Colon (tissue), 2 donors: ENCODE measurements around the gene SERPINH1.

Source experiments
- FAIRE-seq: peaks from 2 replicates; lab custom pipeline; 2012; peaks lifted over from hg19 to GRCh38; lab: Jason Lieb, UNC
- donor health status: control.
- donor health status: control.

The SERPINH1 gene

GRCh38 chr11:75532200-75533048 is 29.6 kb upstream of the SERPINH1 start:
- FAIRE-seq: no peak

- no peak for FAIRE-seq
Observed at GRCh38 chr11:75533896-75534258, 28.2 kb upstream of the SERPINH1 start.

- FAIRE-seq: no peak
Observed at GRCh38 chr11:75534259-75535069, 27.6 kb upstream of the SERPINH1 start.

- no peak for FAIRE-seq
Observed at GRCh38 chr11:75535071-75535470, 27.0 kb upstream of the SERPINH1 start.

GRCh38 chr11:75536786-75537641 is 25.0 kb upstream of the SERPINH1 start:
- FAIRE-seq: no peak

GRCh38 chr11:75537740-75538139 is 24.3 kb upstream of the SERPINH1 start:
- FAIRE-seq: no peak

GRCh38 chr11:75538150-75538942 is 23.7 kb upstream of the SERPINH1 start:
- FAIRE-seq: no peak

- no peak for FAIRE-seq
Observed at GRCh38 chr11:75539459-75540334, 22.4 kb upstream of the SERPINH1 start.

- no peak for FAIRE-seq
Observed at GRCh38 chr11:75541193-75542087, 20.6 kb upstream of the SERPINH1 start.

GRCh38 chr11:75542088-75542438 is 20.0 kb upstream of the SERPINH1 start:
- FAIRE-seq: no peak

GRCh38 chr11:75543806-75544205 is 18.2 kb upstream of the SERPINH1 start:
- no peak for FAIRE-seq

- no peak for FAIRE-seq
Observed at GRCh38 chr11:75547177-75547576, 14.9 kb upstream of the SERPINH1 start.

- FAIRE-seq: no peak
Observed at GRCh38 chr11:75547617-75548058, 14.4 kb upstream of the SERPINH1 start.

- no peak for FAIRE-seq
Observed at GRCh38 chr11:75548595-75549272, 13.3 kb upstream of the SERPINH1 start.

GRCh38 chr11:75549370-75549958 is 12.6 kb upstream of the SERPINH1 start:
- no peak for FAIRE-seq

- no peak for FAIRE-seq
Observed at GRCh38 chr11:75553182-75553581, 8.9 kb upstream of the SERPINH1 start.

- FAIRE-seq: no peak
Observed at GRCh38 chr11:75553889-75554257, 8.2 kb upstream of the SERPINH1 start.

- no peak for FAIRE-seq
Observed at GRCh38 chr11:75554258-75555022, 7.6 kb upstream of the SERPINH1 start.
